GM08714 (cell line): ENCODE results near the gene ENPP1.

Experiments
- H3K4me3 ChIP-seq: fragments of 200-500 bp; sonication (Bioruptor generic); 2 replicates; pipeline ENCODE4 v1.5.1; 2014; ENCODE audit warnings: mild to moderate bottlenecking, low read length, inconsistent platforms
- ZNF274 ChIP-seq: IDR thresholded peaks from 2 replicates; pipeline ENCODE4 v1.6.1; 2012; ENCODE audit warnings: mild to moderate bottlenecking, low read depth, low read length

ENPP1 gene

DNA sequence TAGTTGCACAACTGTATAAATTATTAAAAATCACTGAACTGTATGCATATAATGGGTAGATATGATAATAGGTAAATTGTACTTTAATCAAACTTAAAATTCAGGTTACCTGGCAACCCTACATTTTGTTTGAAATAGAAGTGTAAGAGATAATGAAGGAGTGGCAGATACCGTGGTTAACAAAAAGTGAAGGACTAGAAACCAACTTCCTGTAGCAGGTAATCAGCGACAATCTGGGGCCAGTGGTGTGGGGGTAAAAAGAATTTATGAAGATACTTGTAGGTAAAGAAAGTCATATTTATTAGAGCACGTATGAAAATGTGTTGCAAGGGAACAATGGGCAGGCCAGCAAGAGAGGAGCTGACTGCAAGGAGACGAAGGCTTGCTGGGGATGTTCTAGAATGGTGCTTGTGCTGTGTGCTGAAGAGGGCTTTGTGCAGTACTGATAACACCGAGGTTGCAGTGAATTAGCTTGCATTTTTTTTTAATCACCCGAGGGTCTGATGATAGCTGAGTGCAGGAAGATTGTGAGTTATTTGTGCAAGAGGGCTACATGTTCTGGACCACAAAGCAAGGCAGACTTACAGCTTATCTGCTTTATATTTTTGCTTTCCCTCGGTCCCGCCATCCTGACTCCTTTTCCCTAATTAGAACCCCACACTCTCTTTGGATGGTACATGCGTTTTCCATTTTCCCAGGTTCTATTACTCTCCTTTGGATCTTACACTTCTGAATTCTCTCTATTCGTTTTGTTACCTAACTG is 4.6 kb upstream of the ENPP1 start:
- no peak overlapping the region for H3K4me3 ChIP-seq
- no peak for TF ChIP-seq ZNF274

DNA sequence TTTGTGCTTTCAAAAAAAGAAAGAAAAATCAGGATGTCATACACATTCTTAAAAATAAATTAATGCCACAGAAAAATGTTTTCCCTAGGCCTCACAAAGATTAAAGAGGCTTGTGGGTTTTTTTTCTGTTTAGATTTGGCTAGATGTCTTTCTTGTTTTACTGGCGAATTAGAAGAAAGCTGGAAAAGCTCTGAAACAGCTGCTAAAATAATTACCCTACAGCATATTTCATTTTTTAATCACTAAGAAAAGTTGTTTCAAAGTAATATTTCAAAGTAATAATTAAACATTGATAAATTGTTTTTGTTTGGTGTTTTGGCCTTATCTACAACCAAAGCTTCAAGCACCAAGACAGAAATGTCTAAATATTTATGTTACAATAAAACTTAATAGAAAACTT is 3.7 kb upstream of the ENPP1 start:
- H3K4me3 ChIP-seq: no peak overlapping the region
- no peak for TF ChIP-seq ZNF274

DNA sequence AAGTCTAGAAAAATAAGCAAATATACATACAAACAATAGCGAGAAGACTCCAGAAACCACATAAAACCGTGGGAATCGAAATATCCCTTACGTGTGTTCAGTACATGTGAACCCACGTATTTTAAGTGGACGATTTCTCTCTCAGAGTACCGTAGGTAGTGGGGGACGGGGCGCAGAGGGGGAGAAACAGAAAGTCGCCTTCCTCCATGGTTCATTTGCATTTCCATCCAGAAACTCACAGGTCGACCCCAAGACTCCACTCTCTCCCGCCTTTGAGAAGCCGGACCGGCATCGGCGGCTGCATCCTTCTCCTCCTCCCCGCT is 538 bp upstream of the ENPP1 start:
- H3K4me3 ChIP-seq: peak overlapping the region; percentile 49
- TF ChIP-seq ZNF274: no peak

DNA sequence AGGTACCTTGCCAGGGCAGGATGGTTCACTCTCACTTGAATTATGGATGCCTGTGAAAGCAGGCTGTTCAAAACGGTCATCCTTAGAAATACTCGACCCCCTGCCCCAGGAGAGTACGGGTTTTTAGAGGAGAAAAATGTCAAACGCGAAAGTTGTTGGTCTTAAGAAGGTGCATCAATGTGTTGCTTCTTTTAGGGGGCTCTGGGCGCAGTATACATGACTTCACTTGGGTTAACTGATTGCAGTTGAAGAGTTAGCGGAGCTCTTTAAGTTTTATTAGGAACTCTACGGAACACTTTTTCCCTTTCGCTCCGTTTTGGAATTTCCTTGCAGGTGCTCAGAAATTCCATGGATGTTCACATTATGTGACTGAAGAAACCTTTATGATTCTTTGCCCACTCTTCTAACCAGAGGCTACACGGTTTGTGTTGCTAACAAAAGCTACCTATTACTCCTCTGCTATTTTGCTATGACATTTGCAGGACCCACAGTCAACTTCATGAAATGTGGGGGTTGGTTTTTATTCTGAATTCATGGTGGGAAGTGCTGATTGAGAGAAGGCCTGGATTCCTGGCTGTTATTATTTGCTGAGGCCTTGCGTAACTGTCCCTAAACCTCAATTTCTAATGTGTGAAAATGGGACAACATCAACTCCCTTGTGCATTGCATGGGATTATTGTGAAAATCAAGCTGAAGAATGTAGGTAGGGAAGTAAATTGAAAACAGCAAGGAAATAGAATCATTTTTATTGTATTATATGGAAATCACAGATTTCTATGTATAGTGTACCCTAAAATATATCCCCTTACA is 845 bp downstream of the ENPP1 start:
- TF ChIP-seq ZNF274: no peak
- H3K4me3 ChIP-seq: peak overlapping the region; percentile 19

DNA sequence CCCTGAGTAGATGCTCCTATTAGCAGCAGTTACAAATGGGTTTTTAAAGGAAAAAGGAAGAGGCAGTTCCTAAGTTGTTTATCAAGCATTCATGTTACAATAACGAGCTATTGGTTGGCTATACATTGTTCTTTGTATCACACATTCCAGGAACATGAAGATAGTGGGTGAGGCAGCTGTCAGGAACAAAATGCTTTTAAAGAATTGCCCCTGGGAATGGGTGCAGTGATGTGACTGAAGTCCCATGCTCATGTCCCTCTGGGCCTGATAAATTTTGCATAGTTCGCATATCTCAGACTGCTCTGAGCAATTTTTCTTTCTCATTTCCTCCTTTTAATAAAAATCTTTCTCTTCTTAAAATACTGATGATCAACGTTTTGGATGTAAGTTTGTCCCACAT is 3.7 kb downstream of the ENPP1 start:
- TF ChIP-seq ZNF274: no peak
- H3K4me3 ChIP-seq: no peak overlapping the region

DNA sequence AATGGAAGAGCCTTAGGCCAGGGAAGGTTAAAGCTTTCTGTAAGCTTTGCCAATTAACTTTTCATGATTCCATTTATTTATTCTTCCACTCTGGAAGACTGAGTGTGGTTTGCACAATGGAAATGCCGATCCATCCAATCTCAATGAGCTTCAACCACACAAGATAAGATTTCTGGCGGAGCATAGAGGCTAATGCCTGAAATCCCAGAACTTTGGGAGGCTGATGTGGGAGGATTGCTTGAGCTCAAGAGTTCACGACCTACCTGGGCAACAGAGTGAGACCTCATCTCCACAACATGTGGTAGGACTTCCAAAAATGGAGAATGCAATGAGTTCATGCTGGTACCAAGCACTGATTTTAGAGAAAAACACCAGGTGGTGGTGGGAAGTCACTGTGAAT is 6.2 kb downstream of the ENPP1 start:
- no peak for TF ChIP-seq ZNF274
- H3K4me3 ChIP-seq: no peak overlapping the region

DNA sequence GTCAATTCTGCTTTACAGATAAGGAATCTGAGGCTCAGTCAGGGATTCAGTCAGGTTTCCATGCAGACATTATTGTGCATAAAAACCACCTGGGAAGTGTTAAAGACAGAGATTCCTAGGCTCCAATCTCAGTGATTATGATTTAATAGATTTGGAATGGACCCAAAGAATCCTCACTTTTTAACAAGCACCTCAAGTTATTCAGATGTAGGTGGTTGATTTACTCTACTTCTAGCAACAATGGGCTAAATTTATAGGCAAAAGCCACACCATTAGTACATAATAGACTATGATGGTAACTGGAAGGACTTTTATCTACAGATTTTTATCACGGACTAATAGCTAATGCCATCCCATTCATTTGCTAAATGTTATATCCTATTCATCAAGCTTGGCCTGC is 9.0 kb downstream of the ENPP1 start:
- no peak for TF ChIP-seq ZNF274
- no peak overlapping the region for H3K4me3 ChIP-seq

DNA sequence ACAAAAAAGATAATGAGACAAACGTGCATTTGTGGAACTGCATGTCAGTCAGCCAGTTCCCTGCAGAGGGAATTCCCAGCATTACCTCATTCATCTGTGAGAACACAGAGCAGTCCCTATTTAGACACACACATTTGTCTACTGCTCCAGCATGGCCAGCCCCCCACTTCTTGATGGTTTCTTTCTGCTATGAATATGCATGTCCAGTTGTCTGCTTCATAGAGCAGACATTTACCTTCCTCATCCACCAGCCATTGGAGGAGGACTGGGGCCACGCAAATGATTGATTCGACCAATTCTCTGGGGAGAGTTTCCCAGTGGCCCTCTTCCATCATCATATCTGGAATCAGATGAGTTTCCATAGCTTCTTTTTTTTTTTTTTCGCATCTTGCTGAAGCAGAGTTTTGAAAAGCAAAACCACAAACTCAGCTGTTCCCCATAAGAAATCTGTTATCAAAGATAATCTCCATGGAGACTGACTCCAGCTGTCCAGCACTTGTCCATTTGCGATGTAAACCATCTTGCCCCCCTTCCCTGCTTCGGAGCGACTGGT is 11.8 kb downstream of the ENPP1 start:
- TF ChIP-seq ZNF274: no peak
- H3K4me3 ChIP-seq: no peak overlapping the region

DNA sequence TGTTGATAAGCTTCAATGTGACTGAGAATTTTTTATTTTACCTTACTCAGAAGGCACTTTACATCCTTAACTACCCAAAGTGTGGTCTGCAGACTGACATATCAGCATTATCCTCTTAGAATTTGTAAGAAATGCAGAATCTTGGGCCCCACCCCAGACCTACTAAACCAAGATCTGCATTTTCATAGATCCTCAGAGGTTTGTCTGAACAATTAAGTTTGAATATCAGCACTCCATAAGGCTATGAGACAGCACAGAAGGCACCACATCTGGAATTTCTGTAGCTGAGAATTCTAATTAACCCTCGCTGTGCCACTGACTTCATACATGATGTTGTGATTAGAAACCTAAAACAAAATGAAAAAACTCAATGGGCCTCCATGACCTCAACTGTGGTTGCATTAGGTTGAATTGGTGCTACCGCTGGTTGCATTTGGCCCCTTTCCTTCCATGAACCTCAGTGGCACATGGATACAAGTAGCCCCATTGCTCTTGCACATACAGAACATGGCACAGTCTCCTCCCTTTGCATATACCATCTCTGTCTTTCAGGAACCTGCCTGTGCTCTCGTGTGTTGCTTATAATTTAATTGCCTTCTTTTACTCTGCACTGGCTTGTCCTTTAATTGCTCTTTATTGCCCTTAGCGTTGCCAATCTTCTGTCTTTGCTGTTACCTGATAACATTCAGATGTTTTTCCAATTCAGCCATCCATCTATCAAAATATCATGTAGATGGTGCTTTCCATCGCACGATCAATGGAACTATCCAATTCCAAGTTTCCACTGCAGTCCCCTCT is 13.4 kb downstream of the ENPP1 start:
- no peak overlapping the region for H3K4me3 ChIP-seq
- TF ChIP-seq ZNF274: no peak

DNA sequence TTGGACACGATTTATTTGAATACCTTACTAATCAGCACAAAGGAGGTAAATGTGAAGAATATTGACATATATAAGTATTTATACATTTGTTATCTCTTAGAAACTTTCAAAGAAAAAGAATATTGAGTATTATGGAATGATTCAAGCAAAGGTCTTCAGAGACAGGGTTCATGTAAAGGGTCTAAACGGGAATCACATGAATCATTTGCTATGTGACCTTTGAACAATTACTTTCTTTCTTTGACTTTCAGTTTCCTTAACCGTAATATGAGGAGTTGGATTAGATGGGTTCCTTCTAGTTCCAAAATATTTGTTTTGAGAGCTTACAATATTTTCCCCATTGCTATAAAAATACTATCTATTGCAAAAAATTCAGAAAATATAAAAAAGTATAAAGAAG is 14.3 kb downstream of the ENPP1 start:
- H3K4me3 ChIP-seq: no peak overlapping the region
- no peak for TF ChIP-seq ZNF274

DNA sequence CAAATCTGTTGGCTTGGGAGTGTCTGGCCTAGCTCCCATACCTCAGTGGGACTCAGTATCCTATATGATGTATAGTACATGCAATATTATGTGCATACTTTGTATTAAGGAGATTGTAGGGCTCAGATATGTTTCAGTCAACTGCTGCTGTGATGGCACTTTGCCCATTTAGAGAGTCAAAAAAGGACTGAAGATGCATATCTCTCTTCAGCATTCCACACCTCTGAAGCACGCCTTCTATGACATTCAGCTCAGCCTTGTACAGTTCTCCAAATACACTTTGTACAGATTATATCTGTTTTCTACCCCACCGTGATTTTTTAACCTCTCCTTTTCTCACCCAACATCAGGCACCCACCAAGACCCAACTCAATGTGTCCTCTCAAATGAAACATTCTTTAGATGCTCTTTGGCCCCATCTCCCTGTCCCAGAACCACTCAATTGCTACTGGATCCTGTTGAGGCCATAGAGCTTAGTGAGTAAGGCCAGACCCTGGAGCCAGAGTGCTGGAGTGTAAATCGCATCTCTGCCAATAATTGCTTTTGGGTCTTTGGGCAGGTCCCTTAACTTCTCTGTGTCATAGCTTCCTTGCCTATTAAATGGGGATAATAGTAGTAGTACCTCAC is 15.6 kb downstream of the ENPP1 start:
- H3K4me3 ChIP-seq: no peak overlapping the region
- no peak for TF ChIP-seq ZNF274

DNA sequence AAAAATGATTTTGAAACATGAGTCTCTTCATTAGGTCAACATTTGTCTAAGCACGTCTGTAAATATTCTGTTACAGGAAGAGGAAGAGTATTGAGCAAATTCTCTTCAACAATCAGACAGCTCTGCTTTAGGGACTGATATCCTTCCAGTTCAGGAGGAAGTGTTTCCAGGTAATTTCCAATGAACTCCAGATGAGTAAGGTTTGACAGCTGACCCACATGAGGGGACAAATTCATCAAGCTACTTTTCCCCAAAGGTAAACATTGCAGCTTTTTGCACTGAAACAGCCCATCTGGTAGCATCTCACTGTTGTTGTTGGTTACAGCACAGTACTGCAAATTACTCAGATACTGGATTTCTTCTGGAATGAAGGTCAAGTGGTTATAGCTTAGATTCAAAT is 18.1 kb downstream of the ENPP1 start:
- no peak for TF ChIP-seq ZNF274
- H3K4me3 ChIP-seq: no peak overlapping the region

DNA sequence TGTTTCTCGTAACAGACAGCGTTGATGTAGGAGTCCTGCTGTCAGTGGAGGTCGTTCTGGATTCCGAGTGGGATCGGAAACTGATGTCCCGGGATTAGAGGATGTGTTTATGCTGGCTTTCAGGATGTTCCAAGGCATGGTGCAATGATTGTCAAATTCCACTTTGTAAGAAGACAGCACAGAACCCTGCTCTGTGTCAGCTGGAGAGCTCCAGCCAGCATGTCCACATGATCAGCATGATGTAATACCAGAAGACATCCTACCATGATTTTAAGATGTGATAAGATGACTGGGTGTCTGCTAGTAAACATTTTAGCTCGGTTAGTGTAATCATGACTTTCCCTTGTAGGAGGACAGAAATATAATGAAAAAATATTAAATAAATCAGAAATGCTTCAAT is 20.3 kb downstream of the ENPP1 start:
- no peak for TF ChIP-seq ZNF274

DNA sequence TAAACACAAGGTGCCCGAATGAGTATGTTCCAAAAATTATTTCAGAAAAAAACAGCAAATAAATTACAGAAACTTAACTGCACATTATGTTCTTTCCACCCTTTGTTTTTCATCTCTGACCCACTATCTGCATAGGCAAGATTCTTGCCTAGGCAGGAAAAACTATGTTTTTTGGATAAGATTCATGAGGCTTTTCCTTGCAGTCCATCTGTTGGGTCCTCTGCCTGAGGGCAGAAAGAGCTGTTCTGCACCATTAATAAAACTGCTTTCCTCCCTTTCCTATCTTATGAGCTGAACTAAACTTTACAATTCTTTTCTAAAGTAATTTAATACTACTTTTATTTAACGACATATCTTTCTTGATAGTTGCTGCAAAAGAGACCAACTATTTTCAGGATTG is 21.1 kb downstream of the ENPP1 start:
- TF ChIP-seq ZNF274: no peak
- H3K4me3 ChIP-seq: no peak overlapping the region

More for the DNA sequence above, 20.3 kb downstream of the ENPP1 start:
- H3K4me3 ChIP-seq: no peak overlapping the region
